A549 (cell line): ENCODE data around the gene MYO7A. TPM values are rescaled to one million over a fixed set of nuclear protein-coding genes. Genes with fewer than 3 reads are reported as not detected.

Experiments used
- ATAC-seq, 2 experiments: fragments of 200-7000 bp in 1 of 2; fragments of >200 bp in 1 of 2; cut with Nextera tagmentation in 1 of 2; cut with Tn5 transposase in 1 of 2; 3 replicates each; pipeline versions ENCODE4 v1.8.0 to v1.9.1; 2018 to 2020; ENCODE audit warnings: mild to moderate bottlenecking in 1 of 2, moderate library complexity in 1 of 2
- CTCF ChIA-PET: fragments of 300-600 bp; sonication (Branson Sonifier 250); formaldehyde crosslinking; extraction: SDS; loops from one replicate; lab custom pipeline; 2021; ENCODE audit warnings: antibody characterized with exemption, inconsistent platforms; lab: Yijun Ruan, JAX
- POLR2A ChIA-PET: fragments of 350-600 bp; formaldehyde crosslinking; extraction: SDS; loops from one replicate; lab custom pipeline; 2021; ENCODE audit warnings: antibody characterized with exemption, inconsistent platforms; lab: Yijun Ruan, JAX
- DNase-seq, 2 experiments: peaks; one replicate each; pipeline versions ENCODE4 v3.0.0 to v3.0.0-alpha.2; 2011 to 2016; ENCODE audit warnings: low read depth in 1 of 2, low spot score in 1 of 2
- FAIRE-seq: peaks from 2 replicates; lab custom pipeline; 2011; peaks lifted over from hg19 to GRCh38; lab: Jason Lieb, UNC
- H3K27ac ChIP-seq, 2 experiments: fragments of >200 bp; sonication (Bioruptor Twin); formaldehyde crosslinking; 3 replicates each; pipeline ENCODE4 v1.5.1; 2016 to 2017
- H3K4me1 ChIP-seq: fragments of >200 bp; sonication (Bioruptor Twin); formaldehyde crosslinking; 3 replicates; pipeline ENCODE4 v1.6.1; 2016
- H3K4me2 ChIP-seq: fragments of >200 bp; sonication (Bioruptor Twin); formaldehyde crosslinking; 3 replicates; pipeline ENCODE4 v1.6.1; 2016
- H3K4me3 ChIP-seq: fragments of >200 bp; sonication (Bioruptor Twin); formaldehyde crosslinking; 3 replicates; pipeline ENCODE4 v1.5.1; 2016
- H3K9me3 ChIP-seq: fragments of >200 bp; sonication (Bioruptor Twin); formaldehyde crosslinking; 3 replicates; pipeline ENCODE4 v1.6.1; 2016
- CBX8 ChIP-seq: fragments of 200-600 bp; sonication (generic); IDR thresholded peaks from 2 replicates; pipeline ENCODE4 v1.6.1; 2016
- CEBPB ChIP-seq, 2 experiments: fragments of >200 bp in 1 of 2; sonication (Bioruptor Twin) in 1 of 2; formaldehyde crosslinking in 1 of 2; IDR thresholded peaks; 2 replicates each; pipeline ENCODE4 v1.6.1; 2012 to 2016
- CHD4 ChIP-seq: fragments of 200-600 bp; sonication (generic); IDR thresholded peaks from 2 replicates; pipeline ENCODE4 v1.6.1; 2016; ENCODE audit warnings: antibody characterized with exemption, mild to moderate bottlenecking, borderline replicate concordance
- EHMT2 ChIP-seq: fragments of 200-600 bp; sonication (generic); IDR thresholded peaks from 2 replicates; pipeline ENCODE4 v1.6.1; 2016; ENCODE audit warnings: antibody characterized with exemption, low read depth, mild to moderate bottlenecking, moderate library complexity
- FOSL2 ChIP-seq, 2 experiments: fragments of 450-650 bp in 1 of 2; fragments of >200 bp in 1 of 2; sonication (Bioruptor Twin) in 1 of 2; formaldehyde crosslinking; IDR thresholded peaks; 2 replicates each; pipeline versions ENCODE4 v1.5.0 to v1.6.1; 2016 to 2020; ENCODE audit warnings: mild to moderate bottlenecking in 1 of 2, moderate library complexity in 1 of 2
- FOXS1 ChIP-seq: fragments of 250-450 bp; sonication (Bioruptor Pico); IDR thresholded peaks from 2 replicates; pipeline ENCODE4 v1.5.0; 2020; ENCODE audit warnings: mild to moderate bottlenecking, moderate library complexity
- GATA3 ChIP-seq: IDR thresholded peaks from 2 replicates; pipeline ENCODE4 v1.6.1; 2012; ENCODE audit warnings: borderline replicate concordance
- HDAC2 ChIP-seq: fragments of 200-600 bp; sonication (generic); IDR thresholded peaks from 2 replicates; pipeline ENCODE4 v1.6.1; 2016
- HOXB5 ChIP-seq: fragments of 250-450 bp; sonication (Bioruptor Pico); IDR thresholded peaks from 2 replicates; pipeline ENCODE4 v1.5.0; 2020; ENCODE audit warnings: mild to moderate bottlenecking, moderate library complexity
- JUNB ChIP-seq: fragments of >200 bp; sonication (Bioruptor Twin); formaldehyde crosslinking; IDR thresholded peaks from 2 replicates; pipeline ENCODE4 v1.6.1; 2016
- KDM1A ChIP-seq: fragments of 200-600 bp; sonication (generic); IDR thresholded peaks from 2 replicates; pipeline ENCODE4 v1.6.1; 2016; ENCODE audit warnings: low read depth, mild to moderate bottlenecking
- KDM5A ChIP-seq: fragments of 200-600 bp; sonication (generic); IDR thresholded peaks from 2 replicates; pipeline ENCODE4 v1.6.1; 2016; ENCODE audit warnings: antibody characterized with exemption, mild to moderate bottlenecking
- NFE2L2 ChIP-seq: fragments of 150-350 bp; conservative IDR thresholded peaks from 2 replicates; pipeline ENCODE4 v1.6.1; 2014; ENCODE audit warnings: low read length
- NPAS2 ChIP-seq: fragments of 250-450 bp; sonication (Bioruptor Pico); IDR thresholded peaks from 2 replicates; pipeline ENCODE4 v1.8.0; 2022; ENCODE audit warnings: mild to moderate bottlenecking, moderate library complexity, borderline replicate concordance
- POLR2A ChIP-seq: IDR thresholded peaks from 2 replicates; pipeline ENCODE4 v1.6.1; 2012; ENCODE audit warnings: mild to moderate bottlenecking, low read length
- RAD21 ChIP-seq, 2 experiments: fragments of >200 bp in 1 of 2; sonication (Bioruptor Twin) in 1 of 2; formaldehyde crosslinking in 1 of 2; IDR thresholded peaks in 1 of 2; conservative IDR thresholded peaks in 1 of 2; 2 replicates in 1 of 2; 3 replicates in 1 of 2; pipeline ENCODE4 v1.6.1; 2012 to 2018; ENCODE audit warnings: inconsistent platforms in 1 of 2
- RARB ChIP-seq: fragments of 250-450 bp; sonication (Bioruptor Pico); IDR thresholded peaks from 2 replicates; pipeline ENCODE4 v1.8.0; 2021; ENCODE audit warnings: mild to moderate bottlenecking, moderate library complexity
- RCOR1 ChIP-seq: fragments of 150-350 bp; IDR thresholded peaks from 2 replicates; pipeline ENCODE4 v1.6.1; 2014; ENCODE audit warnings: antibody characterized with exemption, low read length, low read depth
- SMC3 ChIP-seq: fragments of >200 bp; sonication (Bioruptor Twin); formaldehyde crosslinking; IDR thresholded peaks from 3 replicates; pipeline ENCODE4 v1.6.1; 2018; ENCODE audit warnings: inconsistent platforms
- TP53 ChIP-seq: fragments of 250-450 bp; sonication (Bioruptor Pico); IDR thresholded peaks from 2 replicates; pipeline ENCODE4 v1.5.0; 2021; ENCODE audit warnings: mild to moderate bottlenecking, moderate library complexity
- ZSCAN20 ChIP-seq: fragments of 250-450 bp; sonication (Bioruptor Pico); IDR thresholded peaks from 2 replicates; pipeline ENCODE4 v1.8.0; 2022; ENCODE audit warnings: mild to moderate bottlenecking, moderate library complexity
- WGBS: methylation state at CpG from one replicate; pipeline ENCODE4 v1.1.6; 2017; ENCODE audit errors: missing lambda C conversion rate; 5-methylcytosine and 5-hydroxymethylcytosine counted together
- polyA plus RNA-seq, 4 experiments: library from polyadenylated mRNA; depleted of rRNA in 3 of 4; stranded (reverse); fragments of >200 nt; fragmentation: RNase III in 1 of 4; extraction: RNeasy Plus Mini Kit Qiagen cat#74134 plus additional on column Dnase treatment in 1 of 4; gene quantifications; 2 replicates in 3 of 4; 3 replicates in 1 of 4; pipeline ENCODE4 v1.2.3, GENCODE V29; 2011 to 2017
- TF ChIP-seq, protein P1 (sequence below): fragments of 450-650 bp; IDR thresholded peaks from 2 replicates; pipeline ENCODE4 v1.6.1; 2014; ENCODE audit warnings: antibody characterized with exemption
- TF ChIP-seq, protein P2 (sequence below): IDR thresholded peaks from 2 replicates; pipeline ENCODE4 v1.6.1; 2012; ENCODE audit warnings: low read depth, borderline replicate concordance
- TF ChIP-seq, protein P3 (sequence below): fragments of >200 bp; sonication (Bioruptor Twin); formaldehyde crosslinking; IDR thresholded peaks from 3 replicates; pipeline ENCODE4 v1.5.1; 2016
- TF ChIP-seq, protein P4 (sequence below): IDR thresholded peaks from 2 replicates; pipeline ENCODE4 v1.6.1; 2012
- TF ChIP-seq, protein P5 (sequence below): IDR thresholded peaks from 2 replicates; pipeline ENCODE4 v1.6.1; 2012
- TF ChIP-seq, protein P6 (sequence below): fragments of 150-350 bp; IDR thresholded peaks from 2 replicates; pipeline ENCODE4 v1.6.1; 2014; ENCODE audit warnings: low read depth, mild to moderate bottlenecking, low read length
- TF ChIP-seq, protein P7 (sequence below): fragments of 200-600 bp; sonication (generic); IDR thresholded peaks from 2 replicates; pipeline ENCODE4 v1.6.1; 2016; ENCODE audit warnings: antibody characterized with exemption, mild to moderate bottlenecking, moderate library complexity

The MYO7A gene
- polyA plus RNA-seq, 2 of the 4 experiments (the other 2 are of a cell fraction), result 1.7 to 2.1 TPM

DNA sequence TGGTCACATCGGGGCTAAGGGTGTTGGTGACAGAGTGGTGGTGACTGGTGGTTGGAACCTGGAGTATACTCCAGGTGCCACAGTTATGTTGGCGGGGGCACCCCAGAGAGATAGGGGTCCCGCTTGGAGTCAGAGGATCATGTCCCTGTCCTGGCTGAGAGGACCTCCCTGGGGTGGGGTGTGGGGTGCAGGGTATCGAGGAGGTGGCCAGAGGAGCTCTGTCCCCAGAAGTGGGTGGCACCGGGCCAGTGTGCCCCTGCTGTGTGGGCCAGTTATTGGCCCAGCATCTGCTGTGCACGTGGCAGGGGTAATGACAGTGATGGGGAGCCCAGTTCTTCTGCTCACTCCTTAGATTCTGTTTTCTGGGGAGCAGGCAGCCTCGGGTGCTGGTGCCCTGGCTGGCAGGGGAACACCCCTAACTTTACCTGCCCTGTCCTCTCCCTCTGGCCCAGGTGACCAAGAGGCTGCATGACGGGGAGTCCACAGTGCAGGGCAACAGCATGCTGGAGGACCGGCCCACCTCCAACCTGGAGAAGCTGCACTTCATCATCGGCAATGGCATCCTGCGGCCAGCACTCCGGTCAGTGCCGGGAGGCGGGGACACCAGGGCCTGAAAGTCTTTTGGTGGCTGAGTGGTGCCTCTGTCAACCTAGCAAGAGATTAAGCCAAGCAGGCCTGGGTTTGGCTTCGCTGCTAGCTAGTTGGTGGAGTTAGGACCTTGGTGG is 56.3 kb downstream of the MYO7A start:
- Histone ChIP-seq H3K4me1 (no peaks in the 10 kb centered on the region), H3K27ac (no peak overlapping the region), H3K9me3 (no peaks in the 10 kb centered on the region), H3K4me2 (no peak overlapping the region), H3K4me3 (no peak overlapping the region)
- TF ChIP-seq, protein P1, sequence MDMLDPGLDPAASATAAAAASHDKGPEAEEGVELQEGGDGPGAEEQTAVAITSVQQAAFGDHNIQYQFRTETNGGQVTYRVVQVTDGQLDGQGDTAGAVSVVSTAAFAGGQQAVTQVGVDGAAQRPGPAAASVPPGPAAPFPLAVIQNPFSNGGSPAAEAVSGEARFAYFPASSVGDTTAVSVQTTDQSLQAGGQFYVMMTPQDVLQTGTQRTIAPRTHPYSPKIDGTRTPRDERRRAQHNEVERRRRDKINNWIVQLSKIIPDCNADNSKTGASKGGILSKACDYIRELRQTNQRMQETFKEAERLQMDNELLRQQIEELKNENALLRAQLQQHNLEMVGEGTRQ, result no peak
- TF ChIP-seq JUNB (no peak), SMC3 (no peak), HDAC2 (no peak), FOXS1 (CRISPR knock-in tag) (no peak), EHMT2 (no peak), RAD21 (conservative IDR thresholded peaks at IDR 0.05 in 1 of 2, IDR thresholded peaks at IDR 0.05 in 1 of 2) (no peak), RARB (no peak), KDM1A (no peak), KDM5A (no peak), NFE2L2 (no peak)
- TF ChIP-seq, protein P2, sequence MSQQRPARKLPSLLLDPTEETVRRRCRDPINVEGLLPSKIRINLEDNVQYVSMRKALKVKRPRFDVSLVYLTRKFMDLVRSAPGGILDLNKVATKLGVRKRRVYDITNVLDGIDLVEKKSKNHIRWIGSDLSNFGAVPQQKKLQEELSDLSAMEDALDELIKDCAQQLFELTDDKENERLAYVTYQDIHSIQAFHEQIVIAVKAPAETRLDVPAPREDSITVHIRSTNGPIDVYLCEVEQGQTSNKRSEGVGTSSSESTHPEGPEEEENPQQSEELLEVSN, result no peak
- TF ChIP-seq, protein P3, sequence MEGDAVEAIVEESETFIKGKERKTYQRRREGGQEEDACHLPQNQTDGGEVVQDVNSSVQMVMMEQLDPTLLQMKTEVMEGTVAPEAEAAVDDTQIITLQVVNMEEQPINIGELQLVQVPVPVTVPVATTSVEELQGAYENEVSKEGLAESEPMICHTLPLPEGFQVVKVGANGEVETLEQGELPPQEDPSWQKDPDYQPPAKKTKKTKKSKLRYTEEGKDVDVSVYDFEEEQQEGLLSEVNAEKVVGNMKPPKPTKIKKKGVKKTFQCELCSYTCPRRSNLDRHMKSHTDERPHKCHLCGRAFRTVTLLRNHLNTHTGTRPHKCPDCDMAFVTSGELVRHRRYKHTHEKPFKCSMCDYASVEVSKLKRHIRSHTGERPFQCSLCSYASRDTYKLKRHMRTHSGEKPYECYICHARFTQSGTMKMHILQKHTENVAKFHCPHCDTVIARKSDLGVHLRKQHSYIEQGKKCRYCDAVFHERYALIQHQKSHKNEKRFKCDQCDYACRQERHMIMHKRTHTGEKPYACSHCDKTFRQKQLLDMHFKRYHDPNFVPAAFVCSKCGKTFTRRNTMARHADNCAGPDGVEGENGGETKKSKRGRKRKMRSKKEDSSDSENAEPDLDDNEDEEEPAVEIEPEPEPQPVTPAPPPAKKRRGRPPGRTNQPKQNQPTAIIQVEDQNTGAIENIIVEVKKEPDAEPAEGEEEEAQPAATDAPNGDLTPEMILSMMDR, result no peak
- DNase-seq (no peak), ATAC-seq (no peak), FAIRE-seq (no peak)
- POLR2A ChIA-PET, result no interaction called here
- WGBS, result 58% methylated on average over 13 of the region's 15 CpGs
- CTCF ChIA-PET, result interaction anchor here (1.0 to 10.8 kb wide), 3 partner anchors 56 to 435 kb away, joined by 3 to 161 read pairs (median 3); partner anchors contain the start of gene MYO7A

DNA sequence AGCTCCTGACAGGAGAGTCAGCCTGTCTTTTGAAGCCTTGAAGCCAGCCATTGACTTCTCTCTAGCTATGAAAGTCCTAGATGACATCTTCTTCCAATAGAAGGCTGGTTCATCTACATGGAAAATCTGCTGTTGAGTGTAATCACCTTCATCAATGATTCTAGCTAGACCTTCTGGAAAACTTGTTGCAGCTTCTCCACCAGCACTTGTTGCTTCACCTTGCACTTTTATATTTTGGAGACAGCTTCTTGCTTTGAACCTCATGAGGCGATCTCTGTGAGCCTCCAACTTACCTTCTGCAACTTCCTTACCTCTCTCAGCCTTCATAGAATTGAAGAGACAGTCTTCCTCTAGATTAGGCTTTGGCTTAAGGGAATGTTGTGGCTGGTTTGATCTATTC is 58.3 kb downstream of the MYO7A start:
- no peak for FAIRE-seq
- Histone ChIP-seq H3K27ac (no peak overlapping the region), H3K4me3 (no peak overlapping the region), H3K4me2 (no peak overlapping the region), H3K4me1 (no peaks in the 10 kb centered on the region), H3K9me3 (no peaks in the 10 kb centered on the region)
- ChIA-PET CTCF (interaction anchor here (1.3 to 10.8 kb wide), 8 partner anchors 9 to 433 kb away, joined by 3 to 161 read pairs (median 6); partner anchors contain the start of gene MYO7A), POLR2A (no interaction called here)
- ATAC-seq, result no peak
- DNase-seq, result no peak
- 39% methylated on average over 1 of the region's 1 CpG for WGBS
- TF ChIP-seq, protein P4, sequence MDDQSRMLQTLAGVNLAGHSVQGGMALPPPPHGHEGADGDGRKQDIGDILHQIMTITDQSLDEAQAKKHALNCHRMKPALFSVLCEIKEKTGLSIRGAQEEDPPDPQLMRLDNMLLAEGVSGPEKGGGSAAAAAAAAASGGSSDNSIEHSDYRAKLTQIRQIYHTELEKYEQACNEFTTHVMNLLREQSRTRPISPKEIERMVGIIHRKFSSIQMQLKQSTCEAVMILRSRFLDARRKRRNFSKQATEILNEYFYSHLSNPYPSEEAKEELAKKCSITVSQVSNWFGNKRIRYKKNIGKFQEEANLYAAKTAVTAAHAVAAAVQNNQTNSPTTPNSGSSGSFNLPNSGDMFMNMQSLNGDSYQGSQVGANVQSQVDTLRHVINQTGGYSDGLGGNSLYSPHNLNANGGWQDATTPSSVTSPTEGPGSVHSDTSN, result no peak
- no peak for TF ChIP-seq JUNB
- no peak for TF ChIP-seq CBX8
- TF ChIP-seq, protein P1, result no peak
- TF ChIP-seq, protein P5, sequence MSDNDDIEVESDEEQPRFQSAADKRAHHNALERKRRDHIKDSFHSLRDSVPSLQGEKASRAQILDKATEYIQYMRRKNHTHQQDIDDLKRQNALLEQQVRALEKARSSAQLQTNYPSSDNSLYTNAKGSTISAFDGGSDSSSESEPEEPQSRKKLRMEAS, result no peak
- no peak for TF ChIP-seq HOXB5 (CRISPR knock-in tag)
- TF ChIP-seq POLR2A, result no peak
- no peak for TF ChIP-seq CEBPB (IDR thresholded peaks at IDR 0.05)
- no peak for TF ChIP-seq CHD4
- TF ChIP-seq, protein P6, sequence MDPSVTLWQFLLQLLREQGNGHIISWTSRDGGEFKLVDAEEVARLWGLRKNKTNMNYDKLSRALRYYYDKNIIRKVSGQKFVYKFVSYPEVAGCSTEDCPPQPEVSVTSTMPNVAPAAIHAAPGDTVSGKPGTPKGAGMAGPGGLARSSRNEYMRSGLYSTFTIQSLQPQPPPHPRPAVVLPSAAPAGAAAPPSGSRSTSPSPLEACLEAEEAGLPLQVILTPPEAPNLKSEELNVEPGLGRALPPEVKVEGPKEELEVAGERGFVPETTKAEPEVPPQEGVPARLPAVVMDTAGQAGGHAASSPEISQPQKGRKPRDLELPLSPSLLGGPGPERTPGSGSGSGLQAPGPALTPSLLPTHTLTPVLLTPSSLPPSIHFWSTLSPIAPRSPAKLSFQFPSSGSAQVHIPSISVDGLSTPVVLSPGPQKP, result no peak
- TF ChIP-seq FOSL2 (IDR thresholded peaks at IDR 0.05), result no peak
- no peak for TF ChIP-seq FOSL2 (CRISPR knock-in tag; IDR thresholded peaks at IDR 0.05)
- TF ChIP-seq RCOR1, result no peak
- no peak for TF ChIP-seq ZSCAN20
- TF ChIP-seq NPAS2 (CRISPR knock-in tag), result no peak
- TF ChIP-seq, protein P7, sequence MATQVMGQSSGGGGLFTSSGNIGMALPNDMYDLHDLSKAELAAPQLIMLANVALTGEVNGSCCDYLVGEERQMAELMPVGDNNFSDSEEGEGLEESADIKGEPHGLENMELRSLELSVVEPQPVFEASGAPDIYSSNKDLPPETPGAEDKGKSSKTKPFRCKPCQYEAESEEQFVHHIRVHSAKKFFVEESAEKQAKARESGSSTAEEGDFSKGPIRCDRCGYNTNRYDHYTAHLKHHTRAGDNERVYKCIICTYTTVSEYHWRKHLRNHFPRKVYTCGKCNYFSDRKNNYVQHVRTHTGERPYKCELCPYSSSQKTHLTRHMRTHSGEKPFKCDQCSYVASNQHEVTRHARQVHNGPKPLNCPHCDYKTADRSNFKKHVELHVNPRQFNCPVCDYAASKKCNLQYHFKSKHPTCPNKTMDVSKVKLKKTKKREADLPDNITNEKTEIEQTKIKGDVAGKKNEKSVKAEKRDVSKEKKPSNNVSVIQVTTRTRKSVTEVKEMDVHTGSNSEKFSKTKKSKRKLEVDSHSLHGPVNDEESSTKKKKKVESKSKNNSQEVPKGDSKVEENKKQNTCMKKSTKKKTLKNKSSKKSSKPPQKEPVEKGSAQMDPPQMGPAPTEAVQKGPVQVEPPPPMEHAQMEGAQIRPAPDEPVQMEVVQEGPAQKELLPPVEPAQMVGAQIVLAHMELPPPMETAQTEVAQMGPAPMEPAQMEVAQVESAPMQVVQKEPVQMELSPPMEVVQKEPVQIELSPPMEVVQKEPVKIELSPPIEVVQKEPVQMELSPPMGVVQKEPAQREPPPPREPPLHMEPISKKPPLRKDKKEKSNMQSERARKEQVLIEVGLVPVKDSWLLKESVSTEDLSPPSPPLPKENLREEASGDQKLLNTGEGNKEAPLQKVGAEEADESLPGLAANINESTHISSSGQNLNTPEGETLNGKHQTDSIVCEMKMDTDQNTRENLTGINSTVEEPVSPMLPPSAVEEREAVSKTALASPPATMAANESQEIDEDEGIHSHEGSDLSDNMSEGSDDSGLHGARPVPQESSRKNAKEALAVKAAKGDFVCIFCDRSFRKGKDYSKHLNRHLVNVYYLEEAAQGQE, result no peak
- TF ChIP-seq SMC3, result no peak
- no peak for TF ChIP-seq TP53 (CRISPR knock-in tag)
- no peak for TF ChIP-seq GATA3
